IPS DF 4.7 (cell line): ENCODE data around the gene B3GAT1.

Experiments
- DNase-seq: peaks from one replicate; pipeline ENCODE4 v3.0.0-alpha.2; 2013; ENCODE audit warnings: low spot score; ENCODE audit errors: extremely low read depth

B3GAT1 gene

DNA sequence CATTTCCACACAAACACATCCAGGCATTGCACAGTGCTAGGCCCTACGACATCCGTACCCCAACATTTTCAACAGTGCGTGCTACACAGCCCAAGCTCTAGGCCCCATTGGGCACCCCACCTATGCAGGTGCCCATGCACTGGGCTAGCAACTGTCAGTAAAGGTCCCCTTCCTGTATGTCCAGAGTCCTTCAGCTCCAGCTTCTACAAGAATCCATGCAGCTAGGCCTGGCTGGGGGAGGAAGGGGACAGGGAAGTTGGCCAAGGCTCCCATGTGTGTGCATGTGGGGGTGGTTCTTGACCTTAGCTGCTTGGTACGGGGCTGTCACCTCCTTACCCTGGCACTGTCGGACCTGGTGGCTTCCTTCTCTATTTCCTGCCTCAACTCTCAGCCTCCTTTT, 1.3 kb downstream of the B3GAT1 start:
- DNase-seq, result no peak

DNA sequence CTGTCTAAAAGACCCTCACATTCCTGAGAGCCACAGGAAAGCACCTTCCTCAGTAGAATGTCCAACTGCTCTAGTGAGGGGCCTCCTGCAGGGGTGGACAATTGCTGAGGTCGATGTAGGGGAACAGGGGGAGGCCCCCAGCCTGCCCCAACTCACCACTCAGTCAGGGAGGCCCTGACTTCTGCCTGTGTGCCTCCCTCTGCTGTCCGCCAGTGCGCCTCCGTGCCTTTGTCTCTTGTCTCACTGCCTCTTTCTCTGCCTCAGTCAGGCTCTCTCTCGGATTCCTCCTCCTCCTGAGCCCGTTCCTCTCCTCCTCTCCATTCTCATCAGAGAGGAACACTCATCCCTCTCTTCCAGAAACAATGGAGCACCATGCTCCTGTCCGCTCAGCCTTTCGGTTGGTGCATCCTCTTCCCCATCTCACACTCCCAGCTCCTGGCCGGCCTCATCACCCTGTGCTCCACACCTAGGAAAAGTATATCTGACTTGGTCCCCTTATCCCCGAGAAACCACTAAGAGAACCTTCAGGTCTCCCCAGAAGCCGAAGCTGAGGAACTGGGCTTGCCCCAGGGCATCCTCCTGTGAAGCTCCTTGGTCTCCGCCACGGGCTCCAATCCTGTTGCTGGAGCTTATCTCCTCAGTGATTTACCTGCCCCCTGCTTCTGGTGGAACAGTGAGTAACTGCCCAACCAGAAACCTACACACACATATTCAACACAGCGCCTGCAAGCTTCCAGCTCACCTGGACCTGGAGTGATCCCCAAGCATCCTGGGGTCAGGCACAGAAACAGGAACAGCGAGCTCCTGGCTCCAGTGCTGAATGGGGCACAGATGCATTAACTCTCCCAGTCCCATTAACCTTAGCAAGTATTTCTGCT, 2.3 kb downstream of the B3GAT1 start:
- no peak for DNase-seq

DNA sequence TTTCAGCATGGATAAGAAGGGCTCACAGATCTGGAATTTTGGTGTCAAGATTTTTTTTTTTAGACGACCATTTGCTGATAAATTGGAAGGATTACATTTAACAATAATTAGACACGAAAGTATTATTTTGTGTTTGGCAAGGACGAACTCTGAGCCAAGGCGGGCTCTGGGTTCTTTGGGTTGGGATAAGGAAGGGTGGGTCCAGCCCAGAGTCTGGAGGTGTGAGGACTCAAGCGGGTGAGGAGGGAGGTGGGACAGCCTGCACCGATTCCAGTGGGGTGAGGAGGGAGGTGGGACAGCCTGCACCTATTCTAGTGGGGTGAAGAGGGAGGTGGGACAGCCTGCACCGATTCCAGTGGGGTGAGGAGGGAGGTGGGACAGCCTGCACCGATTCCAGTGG, 4.1 kb downstream of the B3GAT1 start:
- no peak for DNase-seq

DNA sequence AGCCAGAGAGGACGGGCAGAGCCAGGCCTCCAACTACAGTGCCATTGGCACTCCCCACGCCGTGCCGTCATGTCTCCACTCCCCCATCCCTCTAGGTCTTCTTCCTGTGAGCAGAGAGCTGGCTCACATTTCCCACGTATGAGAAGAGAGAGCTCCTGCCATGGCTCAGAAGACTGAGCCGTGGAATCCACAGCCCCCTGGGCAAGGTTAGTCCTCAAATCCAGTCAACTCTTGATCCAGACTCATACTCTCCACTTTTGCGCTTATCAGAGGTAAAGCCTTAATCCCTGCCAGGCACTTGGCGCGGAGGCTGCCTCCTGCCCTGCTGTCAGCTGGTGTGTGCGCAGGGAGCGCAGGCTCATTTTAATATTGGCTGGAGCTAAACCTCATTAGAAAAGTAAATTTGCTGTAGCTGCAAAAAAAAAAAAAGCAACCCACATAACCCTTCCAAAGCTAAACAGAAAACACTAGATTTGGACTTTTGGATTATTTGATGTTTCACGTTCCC, 4.7 kb downstream of the B3GAT1 start:
- DNase-seq, result no peak

DNA sequence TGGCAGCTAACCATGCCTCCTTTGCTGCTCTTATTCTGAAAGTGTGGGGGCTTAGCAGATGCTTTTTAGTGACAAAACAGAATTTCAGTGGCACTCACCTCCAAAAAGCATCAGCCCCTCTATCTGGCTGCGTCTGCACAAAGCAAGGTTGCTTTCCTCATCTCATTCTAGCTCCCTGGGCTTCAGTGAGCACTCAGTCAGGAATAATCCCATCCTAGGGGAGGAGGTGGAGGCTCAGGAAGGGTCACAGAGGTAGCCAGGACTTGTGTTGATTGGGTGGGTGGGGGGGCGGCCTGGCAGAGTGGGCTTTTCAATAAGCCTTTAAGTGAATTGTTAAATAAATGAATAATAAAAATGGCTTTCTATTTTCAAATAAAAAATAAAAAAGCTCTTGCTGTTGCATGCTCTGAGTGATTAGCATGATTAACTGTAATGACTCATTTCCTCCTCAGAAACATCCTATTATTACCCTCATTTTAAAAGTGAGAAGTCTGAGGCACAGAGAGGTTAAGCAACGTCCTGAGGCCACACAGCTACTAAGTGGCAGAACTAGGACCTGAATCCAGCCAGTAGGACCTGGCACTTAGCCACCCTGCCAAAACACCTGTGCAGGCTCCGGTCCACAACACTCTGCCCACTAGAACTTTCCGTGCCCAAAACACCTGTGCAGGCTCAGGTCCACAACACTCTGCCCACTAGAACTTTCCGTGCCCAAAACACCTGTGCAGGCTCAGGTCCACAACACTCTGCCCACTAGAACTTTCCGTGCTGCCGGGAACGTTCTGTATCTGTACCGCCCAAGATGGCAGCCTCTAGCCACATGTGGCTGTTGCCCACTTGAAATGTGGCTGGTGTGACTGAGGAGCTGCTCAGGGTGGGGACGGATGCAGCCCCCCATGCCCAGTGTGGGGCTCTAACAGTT, 5.5 kb downstream of the B3GAT1 start:
- no peak for DNase-seq

DNA sequence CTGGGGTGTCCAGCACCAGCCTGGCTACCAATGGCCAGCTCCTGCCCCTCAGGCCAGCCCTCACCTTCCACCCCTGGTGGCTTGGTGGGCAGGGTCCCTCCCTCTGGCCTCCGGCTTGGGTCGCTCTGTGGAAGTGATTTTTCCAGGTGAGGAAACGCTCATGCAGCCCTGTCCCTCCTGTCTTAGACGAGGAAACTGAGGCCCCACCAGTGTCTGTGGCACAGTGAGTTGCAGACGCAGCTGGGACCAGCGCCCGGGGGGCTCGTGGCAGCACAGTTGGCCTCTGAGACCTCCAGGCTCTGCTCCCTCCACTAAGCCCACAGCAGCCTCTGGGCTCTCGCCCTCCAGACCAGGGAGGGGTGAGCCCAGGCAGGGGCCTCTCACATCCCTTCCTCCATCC, 6.2 kb downstream of the B3GAT1 start:
- DNase-seq, result no peak

DNA sequence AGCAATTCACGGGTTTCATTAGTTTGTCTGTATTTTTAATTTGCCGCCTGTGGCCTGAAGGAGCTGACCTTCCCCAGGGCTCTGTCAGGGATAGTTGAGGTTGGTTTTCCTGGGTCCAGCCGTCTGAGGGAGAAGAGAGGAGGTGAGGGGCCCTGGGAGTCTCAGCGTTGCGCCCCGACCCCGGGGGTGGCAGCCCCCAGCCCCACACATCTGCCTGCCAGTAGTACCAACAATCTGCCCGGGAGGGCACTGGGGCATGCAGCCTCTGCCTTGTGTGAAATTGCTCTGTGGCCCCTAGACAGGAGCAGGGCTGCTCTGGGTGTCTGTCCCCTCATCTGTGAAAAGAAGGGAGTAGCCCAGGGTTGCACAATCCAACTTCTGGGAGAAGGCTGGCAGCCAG, 6.6 kb downstream of the B3GAT1 start:
- no peak for DNase-seq

DNA sequence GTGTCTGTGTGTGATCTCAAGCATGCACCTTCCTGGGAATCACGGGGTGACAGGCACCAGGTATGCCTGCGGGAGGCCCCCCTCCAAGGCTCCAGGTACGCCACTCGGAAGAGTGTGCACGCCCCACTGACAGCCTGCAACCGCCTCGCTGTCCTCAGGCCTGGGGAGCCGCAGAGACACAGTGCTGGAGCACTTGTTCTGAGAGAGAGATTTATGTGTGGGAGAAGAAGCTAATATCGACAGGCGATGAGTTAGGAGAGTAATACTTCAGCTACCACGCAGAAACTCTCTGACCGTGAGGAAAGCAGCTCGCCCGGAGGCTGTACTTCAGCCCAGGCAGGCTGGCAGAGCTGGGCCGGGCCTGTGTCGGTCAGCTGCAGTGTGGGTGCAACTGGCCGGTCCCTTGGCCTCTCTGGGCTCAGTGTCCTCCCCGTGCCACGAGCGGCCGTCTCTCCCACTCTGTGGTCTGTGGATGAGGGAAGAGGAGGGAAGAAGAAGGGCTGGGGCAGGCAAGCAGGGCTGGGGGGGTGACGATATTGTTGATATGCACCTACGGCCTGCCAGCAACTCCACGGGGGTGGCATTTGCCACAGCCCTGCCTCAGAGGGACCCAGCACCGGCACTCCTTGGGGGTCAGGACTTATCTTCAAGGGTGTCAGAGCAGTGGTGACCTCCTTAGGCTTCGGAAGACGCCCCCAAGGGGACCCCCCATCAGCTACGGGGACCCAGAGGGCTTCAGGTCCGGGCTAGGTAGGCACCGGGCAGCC, 7.3 kb downstream of the B3GAT1 start:
- no peak for DNase-seq

DNA sequence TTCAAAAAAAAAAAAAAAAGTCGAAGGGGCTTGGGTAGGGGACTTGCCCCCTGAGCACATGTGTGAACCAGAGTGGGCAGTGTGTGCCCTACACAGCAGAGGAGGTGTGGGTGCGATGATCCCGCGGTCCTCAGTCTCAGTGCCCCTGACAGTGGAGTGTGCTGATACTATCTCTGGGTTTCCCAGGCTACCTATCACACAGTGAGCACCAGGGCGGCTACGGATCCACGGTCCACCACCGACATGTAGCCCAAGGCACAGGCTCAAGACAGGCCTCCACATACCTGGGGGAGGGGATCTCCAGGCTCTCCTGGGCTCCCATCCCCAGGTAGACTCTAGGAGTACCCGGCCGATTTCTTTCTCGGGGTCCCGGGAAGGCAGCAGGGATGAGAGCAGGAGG, 9.1 kb downstream of the B3GAT1 start:
- no peak for DNase-seq

DNA sequence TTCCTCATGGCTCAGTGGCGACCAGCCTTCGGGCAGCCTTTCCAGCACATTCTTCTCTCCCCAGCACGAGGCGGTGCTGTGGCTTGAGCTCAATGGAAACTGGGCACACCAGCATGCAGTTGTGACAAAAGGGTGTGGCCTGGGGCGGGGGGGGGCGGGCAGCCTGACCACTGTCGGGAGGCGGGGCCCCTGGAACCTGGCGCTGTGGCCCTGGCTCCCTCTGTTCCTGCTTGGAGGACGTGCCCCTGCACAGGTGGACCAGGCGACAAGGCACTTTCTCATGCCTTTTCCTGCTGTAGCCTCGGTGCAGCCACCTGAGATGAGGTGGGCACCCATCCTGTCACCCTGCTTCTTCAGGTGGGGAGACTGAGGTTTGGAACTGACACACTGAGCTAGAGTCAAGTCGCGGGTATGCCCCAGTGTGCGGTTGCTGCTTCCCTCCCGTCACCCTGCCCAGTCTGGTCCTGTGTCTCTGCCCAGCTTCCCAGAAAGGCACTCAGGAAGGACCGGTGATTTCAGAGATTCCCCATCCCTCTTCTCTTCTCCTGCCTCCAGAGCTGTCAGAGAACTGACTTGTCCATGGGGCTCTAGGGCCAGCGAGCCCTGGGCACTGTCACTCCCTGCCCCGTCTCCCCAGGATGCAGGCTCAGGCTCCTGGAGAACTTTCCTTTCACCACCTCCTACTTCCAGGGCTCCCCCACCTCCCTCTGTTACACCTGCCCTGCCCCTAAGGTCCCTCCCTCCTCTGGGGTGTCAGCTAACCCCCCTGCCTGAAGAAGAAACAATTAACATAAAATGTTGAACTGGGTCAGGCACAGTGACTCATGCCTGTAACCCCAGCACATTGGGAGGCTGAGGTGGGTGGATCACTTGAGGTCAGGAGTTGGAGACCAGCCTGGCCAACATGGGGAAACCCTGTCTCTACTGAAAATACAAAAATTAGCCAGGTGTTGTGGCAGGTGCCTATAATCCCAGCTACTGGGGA, 9.9 kb downstream of the B3GAT1 start:
- DNase-seq, result no peak

DNA sequence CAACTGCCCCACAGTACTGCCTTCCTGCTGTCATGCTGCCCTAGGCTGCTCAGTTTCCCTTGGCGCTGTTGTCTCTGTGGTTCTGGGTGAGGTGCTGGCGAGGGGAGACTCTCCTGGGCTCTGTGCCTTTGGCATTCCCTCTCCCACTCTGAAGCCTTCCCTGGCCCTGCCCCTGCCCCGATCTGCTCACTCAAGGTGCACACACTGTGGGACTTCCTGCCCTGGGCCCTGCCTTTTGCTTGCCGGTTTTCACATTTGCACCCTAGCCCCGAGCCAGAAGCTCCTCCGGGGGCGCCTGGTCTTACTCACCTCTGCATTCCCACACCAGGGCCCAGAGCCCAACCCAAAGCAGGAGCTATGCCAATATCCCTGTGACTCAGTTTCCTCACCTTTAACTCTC, 12.0 kb downstream of the B3GAT1 start:
- DNase-seq, result no peak

DNA sequence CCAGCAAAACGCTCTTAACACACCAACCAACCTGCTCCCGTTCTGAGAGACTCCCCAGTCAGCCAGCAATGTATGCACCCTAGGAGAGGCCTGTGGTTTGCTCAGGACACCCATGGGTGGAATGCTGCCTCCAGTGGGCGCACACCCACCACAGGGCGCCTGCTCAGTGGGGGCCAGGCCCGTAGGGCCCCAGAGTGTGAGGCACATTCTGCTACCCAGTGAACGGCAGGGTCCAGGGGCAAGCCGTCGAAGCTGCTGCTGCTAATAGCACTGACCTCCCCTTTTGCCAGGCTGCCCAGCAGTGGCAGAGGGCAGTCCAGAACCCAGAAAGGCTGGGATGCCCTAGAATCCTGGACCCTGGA, 12.8 kb downstream of the B3GAT1 start:
- DNase-seq, result no peak

DNA sequence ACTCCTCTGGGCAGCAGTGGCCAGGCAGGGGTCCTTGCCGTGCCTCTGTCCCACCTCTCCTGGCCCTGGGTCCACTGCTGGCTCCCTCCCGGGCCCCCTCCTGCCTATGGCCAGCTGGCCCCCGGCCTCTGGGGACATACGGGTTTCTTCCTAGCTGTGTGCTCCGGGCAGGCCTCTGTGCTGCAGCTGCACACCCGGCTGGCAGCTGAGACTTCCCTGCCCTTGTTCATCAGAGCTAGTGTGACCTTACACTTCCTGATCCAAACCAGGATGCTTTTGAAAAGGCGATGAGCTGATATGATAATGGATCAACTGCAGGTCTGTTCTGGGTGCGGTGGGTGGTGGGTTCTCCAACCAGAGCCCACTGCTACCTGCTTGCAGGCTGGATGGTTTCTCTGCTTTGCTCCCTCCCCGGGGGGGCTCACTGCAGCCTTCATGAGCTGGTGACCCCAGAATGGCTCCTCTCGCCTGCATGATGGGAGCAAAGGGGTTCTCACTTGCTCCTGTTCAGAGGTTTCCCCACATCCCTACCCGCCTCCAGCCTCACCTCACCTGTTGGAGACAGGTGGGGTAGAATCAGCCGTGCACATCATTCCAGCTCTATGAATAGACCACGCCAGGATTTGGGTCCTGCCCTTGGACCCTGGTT, 13.3 kb downstream of the B3GAT1 start:
- no peak for DNase-seq

DNA sequence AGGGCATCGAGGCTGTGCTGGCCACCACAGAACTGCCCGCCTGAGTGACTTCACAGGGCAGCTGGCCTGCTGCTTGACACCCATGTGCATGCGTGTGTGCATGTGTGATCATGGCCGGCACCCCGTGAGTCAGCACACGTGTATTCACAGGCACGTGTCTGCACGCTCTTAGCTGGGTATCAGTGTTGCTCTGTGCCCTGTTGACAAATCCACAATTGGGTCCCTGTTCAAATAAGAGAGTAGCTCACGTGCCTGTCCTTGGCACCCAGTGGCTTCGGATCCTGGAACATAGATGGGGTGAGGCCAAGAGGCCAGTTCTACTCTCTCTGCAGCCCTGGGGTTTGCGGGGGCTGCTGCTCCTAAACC, 14.0 kb downstream of the B3GAT1 start:
- DNase-seq, result no peak

DNA sequence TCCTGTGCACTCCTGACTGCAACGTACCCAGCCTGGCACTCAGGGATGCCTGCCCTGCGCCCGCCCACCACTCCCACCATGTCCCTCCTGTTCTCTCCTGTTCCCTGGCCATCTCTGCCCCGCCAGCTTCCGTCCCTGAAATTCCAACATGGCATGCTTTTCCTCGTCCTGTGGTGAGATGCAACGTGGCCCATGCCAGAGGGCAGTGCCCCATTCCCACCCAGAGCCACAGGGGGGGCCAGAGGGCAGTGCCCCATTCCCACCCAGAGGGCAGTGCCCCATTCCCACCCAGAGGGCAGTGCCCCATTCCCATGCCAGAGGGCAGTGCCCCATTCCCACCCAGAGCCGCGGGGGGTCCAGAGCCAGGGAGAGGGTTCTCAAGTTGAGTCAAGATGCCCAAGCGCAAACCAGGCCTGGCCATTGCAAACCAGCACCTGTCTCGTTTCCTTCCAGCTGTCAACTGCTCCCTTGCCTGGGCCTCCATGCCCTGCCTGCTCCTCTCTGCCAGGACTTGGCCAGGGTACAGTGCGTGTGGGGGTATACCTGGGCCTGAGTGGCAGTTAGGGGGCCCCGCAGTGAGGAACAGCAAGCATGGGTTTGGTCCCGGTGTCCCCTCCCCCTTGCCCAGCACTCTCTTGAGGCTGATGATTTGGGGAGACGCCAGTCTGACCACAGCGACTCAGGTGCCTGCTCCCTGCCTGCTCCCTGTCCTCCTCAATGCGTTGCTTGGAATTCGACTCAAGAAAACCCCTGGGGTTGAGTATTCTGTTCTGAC, 14.6 kb downstream of the B3GAT1 start:
- no peak for DNase-seq

DNA sequence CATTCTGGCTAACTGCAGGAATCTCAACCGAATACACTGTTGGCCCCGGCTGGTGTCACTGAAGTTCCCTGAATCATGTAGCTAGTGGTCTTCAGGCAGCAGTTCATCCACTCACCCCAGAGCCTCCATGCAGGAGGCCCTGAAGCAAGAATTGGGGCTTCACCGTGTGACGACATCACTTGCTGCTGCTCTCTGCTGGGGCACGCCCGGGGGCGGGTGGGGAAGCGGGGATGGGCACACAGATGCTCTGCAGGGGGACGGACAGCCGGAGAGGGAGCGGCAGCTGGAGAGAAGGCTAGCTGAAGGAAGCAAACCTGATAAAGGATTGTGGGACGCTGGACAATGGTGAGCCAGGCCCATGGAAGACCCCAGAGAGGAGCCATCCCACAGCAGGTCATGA, 17.0 kb downstream of the B3GAT1 start:
- no peak for DNase-seq

DNA sequence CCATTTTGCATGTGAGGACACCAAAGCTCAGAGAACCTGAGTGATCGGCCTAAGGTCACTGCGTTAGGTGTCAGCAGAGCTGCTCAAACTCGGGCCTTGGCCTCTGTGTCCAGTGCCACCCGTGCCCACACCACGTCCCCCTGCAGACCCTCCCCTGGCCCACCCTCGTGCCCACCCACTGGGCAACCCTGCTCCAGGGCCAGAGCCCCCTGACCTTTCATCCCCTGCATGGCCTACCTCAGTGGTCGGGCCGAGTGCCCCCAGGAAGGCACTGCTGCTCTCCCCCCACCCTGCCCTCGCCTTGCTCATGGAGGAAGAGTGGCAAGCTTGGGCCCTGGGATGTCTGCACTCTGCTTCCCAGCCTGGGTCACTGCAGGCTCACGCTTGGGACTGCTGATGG, 17.7 kb downstream of the B3GAT1 start:
- DNase-seq, result no peak

DNA sequence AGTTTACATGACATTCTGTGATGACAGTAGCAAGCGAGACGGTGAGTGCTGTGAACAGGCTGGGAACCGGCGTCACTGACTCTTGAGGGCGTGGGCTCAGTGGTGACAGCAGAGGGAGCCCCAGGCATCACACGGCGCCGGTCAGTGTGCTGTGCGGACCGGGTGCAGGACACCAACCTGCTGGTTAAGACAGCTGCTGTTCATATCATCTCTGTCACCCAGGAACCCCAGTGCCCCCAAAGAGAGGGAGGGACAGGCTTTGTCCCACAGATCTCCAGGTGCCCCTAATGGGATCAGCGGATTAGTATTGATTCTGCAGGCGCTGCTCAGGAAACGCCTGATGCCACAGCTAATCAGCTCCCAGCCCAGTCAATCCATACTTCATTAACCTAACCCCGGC, 18.4 kb downstream of the B3GAT1 start:
- DNase-seq, result no peak

DNA sequence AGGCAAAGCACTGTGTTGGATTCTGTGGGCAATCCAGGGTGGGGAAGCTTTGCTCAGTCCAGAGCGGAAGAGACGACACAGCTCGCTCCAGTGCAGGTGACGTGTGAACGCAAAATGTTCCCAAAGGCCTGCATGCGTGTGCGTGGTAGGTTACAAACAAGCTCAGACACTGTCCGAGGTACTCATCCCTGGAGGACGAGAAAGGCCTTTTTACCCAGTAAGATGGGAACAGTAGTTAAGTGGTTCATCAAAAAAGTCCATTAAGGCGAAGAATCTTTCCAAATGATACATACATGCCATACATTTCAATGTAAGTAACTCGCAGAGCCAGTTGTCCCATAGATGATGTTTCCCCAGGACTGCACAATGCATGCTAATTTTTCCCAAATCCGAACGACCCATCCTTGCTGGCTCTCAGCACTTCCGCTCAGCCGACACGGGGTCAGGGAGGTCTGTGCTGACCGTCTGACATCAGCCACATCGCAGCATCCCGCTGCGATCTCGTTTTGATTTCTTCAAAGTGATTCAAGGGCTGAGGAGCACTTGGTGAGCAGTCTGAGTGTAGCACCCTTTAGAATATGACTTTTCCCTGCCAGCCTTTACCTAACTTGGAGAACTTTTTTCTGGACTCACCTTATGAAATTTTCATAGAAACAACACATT, 19.0 kb downstream of the B3GAT1 start:
- DNase-seq, result no peak
